ENCODE results near the gene TRABD2B. TPM values are rescaled to one million over a fixed set of nuclear protein-coding genes. Genes with fewer than 3 reads are reported as not detected.

The TRABD2B gene
- total RNA-seq, 4 donors from 2014 or later = 0.05 to 0.15 (median 0.12) TPM

DNA sequence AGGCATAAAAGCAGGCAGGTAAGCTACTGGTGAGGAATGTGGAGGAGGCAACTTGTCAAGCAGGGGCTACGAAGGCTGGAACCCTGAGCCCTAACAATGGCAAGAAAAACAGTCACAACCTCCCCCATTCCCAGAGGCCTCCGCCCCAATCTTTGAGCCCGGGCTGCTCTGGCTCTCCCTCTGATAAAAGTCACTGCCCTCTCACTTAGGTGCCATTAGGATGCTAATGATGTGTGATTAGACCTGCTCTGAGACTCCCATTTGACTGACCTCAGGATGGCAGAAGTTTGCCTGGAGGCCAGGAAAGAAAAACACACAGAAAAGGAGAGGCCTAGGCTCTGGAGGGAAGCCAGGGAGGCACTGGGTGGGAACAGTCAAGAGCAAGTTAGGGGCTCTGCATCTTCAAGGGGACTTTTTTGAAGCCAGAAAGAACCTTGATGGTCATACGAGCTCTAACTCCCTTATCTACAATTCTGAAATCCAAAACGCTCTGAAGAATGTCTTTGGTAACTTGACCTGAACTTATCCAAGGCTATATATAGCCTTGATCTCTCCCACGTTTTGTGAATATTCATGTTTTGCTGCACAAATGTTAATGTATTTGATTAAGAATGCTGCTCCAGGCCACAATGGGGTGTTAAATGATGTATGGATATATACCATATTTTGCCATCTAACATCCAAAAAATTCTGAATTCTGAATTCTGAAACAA is 98.9 kb downstream of the TRABD2B start:
- Histone ChIP-seq H3K4me3 (no peak overlapping the region), H3K9me3 (no peaks in the 10 kb centered on the region), H3K27ac (no peak overlapping the region), H3K4me1 (peaks cover 5 to 36% of the 10 kb centered on the region in 2 donors), H3K27me3 (no peaks in the 10 kb centered on the region), H3K36me3 (no peaks in the 10 kb centered on the region)
- ATAC-seq (no peak), DNase-seq (no peak)
- intact Hi-C loops (cut with DNase I; ENCODE audit: low total_unique reads) (no loop called here), in situ Hi-C loops (cut with MboI; ENCODE audit: low sequenced_read_pairs in 4 of 4) (no loop called here)
- TF ChIP-seq POLR2A (IDR thresholded peaks at IDR 0.05) = no peak
- TF ChIP-seq, protein P1, sequence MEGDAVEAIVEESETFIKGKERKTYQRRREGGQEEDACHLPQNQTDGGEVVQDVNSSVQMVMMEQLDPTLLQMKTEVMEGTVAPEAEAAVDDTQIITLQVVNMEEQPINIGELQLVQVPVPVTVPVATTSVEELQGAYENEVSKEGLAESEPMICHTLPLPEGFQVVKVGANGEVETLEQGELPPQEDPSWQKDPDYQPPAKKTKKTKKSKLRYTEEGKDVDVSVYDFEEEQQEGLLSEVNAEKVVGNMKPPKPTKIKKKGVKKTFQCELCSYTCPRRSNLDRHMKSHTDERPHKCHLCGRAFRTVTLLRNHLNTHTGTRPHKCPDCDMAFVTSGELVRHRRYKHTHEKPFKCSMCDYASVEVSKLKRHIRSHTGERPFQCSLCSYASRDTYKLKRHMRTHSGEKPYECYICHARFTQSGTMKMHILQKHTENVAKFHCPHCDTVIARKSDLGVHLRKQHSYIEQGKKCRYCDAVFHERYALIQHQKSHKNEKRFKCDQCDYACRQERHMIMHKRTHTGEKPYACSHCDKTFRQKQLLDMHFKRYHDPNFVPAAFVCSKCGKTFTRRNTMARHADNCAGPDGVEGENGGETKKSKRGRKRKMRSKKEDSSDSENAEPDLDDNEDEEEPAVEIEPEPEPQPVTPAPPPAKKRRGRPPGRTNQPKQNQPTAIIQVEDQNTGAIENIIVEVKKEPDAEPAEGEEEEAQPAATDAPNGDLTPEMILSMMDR (IDR thresholded peaks at IDR 0.05 in 4 of 5, conservative IDR thresholded peaks at IDR 0.05 in 1 of 5) = no peak

DNA sequence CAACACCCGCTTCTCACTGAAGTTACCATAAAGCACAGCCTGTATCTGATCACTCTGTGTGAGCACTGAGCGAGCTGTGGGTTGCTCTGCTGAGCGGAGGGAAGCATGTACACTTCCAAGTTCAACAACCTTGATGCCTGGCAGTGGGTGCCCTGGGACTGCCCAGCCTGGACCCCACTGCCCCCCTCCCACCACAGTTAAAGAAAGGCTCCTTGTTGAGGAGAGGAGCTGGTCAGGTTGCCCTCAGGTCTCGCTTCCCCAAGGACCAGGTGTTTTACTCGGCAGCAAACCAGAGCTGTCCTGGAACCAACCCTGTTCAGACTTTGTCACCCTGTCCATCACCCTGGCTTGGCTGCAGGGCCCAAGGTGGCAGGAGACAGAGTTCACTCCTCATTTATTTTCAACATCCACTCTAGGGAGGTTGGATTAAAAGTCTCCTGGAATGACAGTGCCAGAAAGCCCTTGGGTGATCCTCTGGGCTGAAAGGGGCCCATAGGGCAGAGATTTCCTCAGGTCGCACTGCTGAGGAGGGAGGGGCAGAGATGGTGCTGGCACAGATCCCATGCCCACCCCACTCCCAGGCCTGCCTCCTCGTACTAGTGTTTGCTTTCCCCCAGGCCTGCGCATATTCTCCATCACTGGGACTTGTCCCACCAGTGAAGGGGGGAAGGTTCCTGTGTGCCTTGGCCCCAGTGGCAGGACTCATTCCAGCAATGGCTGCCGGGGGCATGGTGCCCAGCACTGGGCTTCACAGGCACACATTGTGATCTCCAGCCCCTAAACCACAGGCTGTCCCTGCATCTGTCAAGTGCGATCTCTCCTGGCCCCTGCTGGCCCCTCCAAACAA is 101.7 kb downstream of the TRABD2B start:
- Histone ChIP-seq H3K27me3 (no peaks in the 10 kb centered on the region), H3K4me3 (no peak overlapping the region), H3K9me3 (no peaks in the 10 kb centered on the region), H3K36me3 (no peaks in the 10 kb centered on the region), H3K27ac (peak overlapping the region; percentile 67 to 89 (median 72)), H3K4me1 (peaks cover 8 to 45% of the 10 kb centered on the region in 2 donors)
- no peak for TF ChIP-seq POLR2A (IDR thresholded peaks at IDR 0.05)
- TF ChIP-seq, protein P1 (IDR thresholded peaks at IDR 0.05 in 4 of 5, conservative IDR thresholded peaks at IDR 0.05 in 1 of 5) = no peak
- in situ Hi-C loops (cut with MboI; ENCODE audit: low sequenced_read_pairs in 4 of 4) (no loop called here), intact Hi-C loops (cut with DNase I; ENCODE audit: low total_unique reads) (loop anchor here (2.0 kb wide), 1 partner anchor 123 kb away; no protein-coding TSS in a partner anchor)
- ATAC-seq (peak; percentile 14 to 20), DNase-seq (no peak)

DNA sequence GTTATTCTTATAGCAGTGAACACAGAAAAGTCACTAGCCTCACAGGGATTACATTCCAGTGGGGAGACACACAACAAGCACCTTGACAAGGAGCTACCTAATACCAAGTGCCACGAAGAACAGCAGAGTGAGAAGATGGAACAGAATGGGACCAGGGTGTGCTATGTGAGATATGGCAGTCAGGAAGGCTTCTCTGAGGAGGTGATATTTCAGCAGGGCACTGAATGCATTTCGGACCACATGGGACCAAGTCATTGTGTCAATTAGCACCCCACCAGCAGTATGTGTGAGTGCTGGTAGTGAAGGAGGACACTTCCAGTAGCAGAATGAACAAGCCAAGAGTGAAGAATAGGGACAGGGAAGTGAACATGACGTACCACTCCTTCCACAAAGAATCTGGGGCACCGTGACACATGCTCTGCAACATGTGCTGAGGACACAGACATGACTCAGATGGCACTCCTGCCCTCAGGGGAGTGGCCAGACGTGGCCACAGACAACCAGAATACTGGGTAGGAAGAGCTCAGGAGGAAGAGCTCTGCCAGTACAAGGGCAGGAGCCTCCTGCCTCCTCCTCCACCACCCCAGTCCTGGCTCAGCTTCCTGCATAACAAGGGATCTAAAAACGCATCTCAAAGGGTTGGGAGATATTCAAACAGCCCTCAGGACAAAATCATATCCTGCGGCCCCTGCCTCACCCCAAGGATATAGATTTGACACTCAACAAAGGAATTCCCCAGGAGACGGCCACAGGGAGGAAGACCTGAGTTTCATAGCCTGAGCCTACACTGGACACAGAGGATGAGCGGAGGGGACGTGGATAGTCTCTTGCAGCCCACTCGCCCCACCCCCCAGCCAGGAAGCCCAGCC is 102.5 kb downstream of the TRABD2B start:
- intact Hi-C loops (cut with DNase I; ENCODE audit: low total_unique reads) (loop anchor here (2.0 kb wide), 1 partner anchor 124 kb away; no protein-coding TSS in a partner anchor), in situ Hi-C loops (cut with MboI; ENCODE audit: low sequenced_read_pairs in 4 of 4) (no loop called here)
- Histone ChIP-seq H3K27ac (peak overlapping the region; percentile 67 to 89 (median 72)), H3K9me3 (no peaks in the 10 kb centered on the region), H3K4me3 (no peak overlapping the region), H3K27me3 (no peaks in the 10 kb centered on the region), H3K36me3 (no peaks in the 10 kb centered on the region), H3K4me1 (peaks cover 8 to 47% of the 10 kb centered on the region in 2 donors)
- TF ChIP-seq, protein P1 (IDR thresholded peaks at IDR 0.05 in 4 of 5, conservative IDR thresholded peaks at IDR 0.05 in 1 of 5) = no peak
- peak; percentile 60 to 69 for TF ChIP-seq POLR2A (IDR thresholded peaks at IDR 0.05)
- ATAC-seq (peak; percentile 95 to 96), DNase-seq (peak; percentile 87 to 89)

DNA sequence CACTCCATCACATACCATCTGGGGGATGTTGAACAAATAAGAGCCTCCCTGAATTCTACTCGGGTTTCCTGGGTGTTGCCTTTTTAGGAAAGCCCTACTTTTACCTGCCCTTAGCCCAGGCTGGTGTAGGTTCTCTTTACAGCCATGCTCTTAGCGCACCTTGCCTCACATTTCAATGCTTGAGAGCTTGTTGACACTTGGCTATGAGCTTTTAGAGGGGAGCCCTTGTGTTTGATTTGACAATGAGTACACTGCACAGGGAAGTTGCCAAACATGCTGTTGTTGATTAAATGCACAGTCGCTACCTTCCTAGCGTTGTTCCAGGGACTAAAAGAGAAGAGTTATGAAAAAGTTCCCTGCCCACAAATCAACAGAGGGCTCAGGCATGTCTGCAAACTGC is 103.8 kb downstream of the TRABD2B start:
- Histone ChIP-seq H3K9me3 (no peaks in the 10 kb centered on the region), H3K4me3 (no peak overlapping the region), H3K4me1 (peaks cover 4 to 40% of the 10 kb centered on the region in 2 donors), H3K36me3 (no peaks in the 10 kb centered on the region), H3K27me3 (no peaks in the 10 kb centered on the region), H3K27ac (no peak overlapping the region)
- intact Hi-C loops (cut with DNase I; ENCODE audit: low total_unique reads) = no loop called here
- TF ChIP-seq, protein P1 (IDR thresholded peaks at IDR 0.05 in 4 of 5, conservative IDR thresholded peaks at IDR 0.05 in 1 of 5) = no peak
- TF ChIP-seq POLR2A (IDR thresholded peaks at IDR 0.05) = no peak
- DNase-seq (no peak), ATAC-seq (no peak)
- in situ Hi-C loops (cut with MboI; ENCODE audit: low sequenced_read_pairs in 4 of 4) = no loop called here
